CD4-positive, CD25-positive, alpha-beta regulatory T cell (primary cell): Measurements from ENCODE around the gene DUSP22. TPM values are rescaled to one million over a fixed set of nuclear protein-coding genes. Genes with fewer than 3 reads are reported as not detected.
"Not testable (repeated sequence)": the region's sequence is repeated elsewhere in the genome, so short reads cannot be mapped to it uniquely, and the experiment has no call there.

ENCODE experiments used
- ATAC-seq, 2 donors: fragments of 150-1000 bp; cut with Tn5 transposase; one replicate each; pipeline ENCODE4 v1.10.0; 2021; ENCODE audit warnings: low read depth in 2 of 2, moderate number of reproducible peaks in 2 of 2, moderate library complexity in 1 of 2
- DNase-seq, 3 donors: peaks; one replicate each; pipeline versions ENCODE4 v3.0.0 to v3.0.0-alpha.2; 2012 to 2022; ENCODE audit warnings: mixed read lengths in 1 of 3
- H3K27ac ChIP-seq: one replicate; pipeline ENCODE4 v1.7.0; 2013; ENCODE audit warnings: mild to moderate bottlenecking, low read length; ENCODE audit not compliant: insufficient read depth, poor library complexity, severe bottlenecking
- H3K27me3 ChIP-seq: one replicate; pipeline ENCODE4 v1.7.0; 2013; ENCODE audit warnings: low read length; ENCODE audit not compliant: control insufficient read depth, insufficient read depth
- H3K36me3 ChIP-seq: one replicate; pipeline ENCODE4 v1.7.0; 2013; ENCODE audit warnings: mild to moderate bottlenecking, low read length, moderate library complexity; ENCODE audit not compliant: control insufficient read depth, insufficient read depth
- H3K4me1 ChIP-seq: 2 replicates; pipeline ENCODE4 v1.7.0; 2013; ENCODE audit warnings: mild to moderate bottlenecking, low read length; ENCODE audit not compliant: insufficient read depth, control insufficient read depth, poor library complexity, severe bottlenecking
- H3K4me3 ChIP-seq: one replicate; pipeline ENCODE4 v1.7.0; 2013; ENCODE audit warnings: low read depth, mild to moderate bottlenecking, low read length, moderate library complexity
- H3K9me3 ChIP-seq, 2 experiments: 1 replicate in 1 of 2; 2 replicates in 1 of 2; pipeline ENCODE4 v1.7.0; 2013; ENCODE audit warnings: low read length in 2 of 2, mild to moderate bottlenecking in 1 of 2, moderate library complexity in 1 of 2; ENCODE audit not compliant: control insufficient read depth in 2 of 2
- H3K27ac Mint-ChIP-seq, 3 donors: one replicate each; pipeline ENCODE4 v1.8.0; 2020 to 2022; ENCODE audit warnings: mild to moderate bottlenecking in 3 of 3, mixed read lengths in 3 of 3, moderate library complexity in 2 of 3
- H3K27me3 Mint-ChIP-seq: one replicate; pipeline ENCODE4 v1.8.0; 2022; ENCODE audit warnings: mild to moderate bottlenecking, mixed read lengths
- H3K36me3 Mint-ChIP-seq: one replicate; pipeline ENCODE4 v1.8.0; 2020; ENCODE audit warnings: mixed read lengths
- H3K4me1 Mint-ChIP-seq, 4 donors: one replicate each; pipeline ENCODE4 v1.8.0; 2020 to 2022; ENCODE audit warnings: mixed read lengths in 4 of 4, mild to moderate bottlenecking in 1 of 4
- H3K4me3 Mint-ChIP-seq, 4 donors: one replicate each; pipeline ENCODE4 v1.8.0; 2020 to 2022; ENCODE audit warnings: mild to moderate bottlenecking in 4 of 4, mixed read lengths in 4 of 4, moderate library complexity in 3 of 4
- H3K9me3 Mint-ChIP-seq, 7 donors: one replicate each; pipeline ENCODE4 v1.8.0; 2020 to 2022; ENCODE audit warnings: mixed read lengths in 7 of 7, mild to moderate bottlenecking in 3 of 7, moderate library complexity in 2 of 7
- polyA plus RNA-seq, 4 donors: library from polyadenylated mRNA; unstranded; fragments of 300-500 nt; fragmentation: Illumina TruSeq; gene quantifications; one replicate each; pipeline ENCODE4 v1.2.3, GENCODE V29; 2021
- total RNA-seq: library from RNA; stranded (reverse); gene quantifications from one replicate; pipeline ENCODE4 v1.2.3, GENCODE V29; 2022

The DUSP22 gene
- total and polyA plus RNA-seq, 5 donors from 2014 or later: 45.5 to 48.5 (median 46.6) TPM

- DNase-seq: no peak
- ATAC-seq: no peak
- H3K27ac Mint-ChIP-seq: no peak overlapping the region
- peaks cover 15% of the 10 kb centered on the region for H3K27me3 Mint-ChIP-seq
- Histone ChIP-seq H3K4me3 (no peak overlapping the region), H3K9me3 (peaks cover 0 to 3% of the 10 kb centered on the region in 2 experiments), H3K4me1 (no peaks in the 10 kb centered on the region), H3K27ac (no peak overlapping the region), H3K27me3 (no peaks in the 10 kb centered on the region), H3K36me3 (no peaks in the 10 kb centered on the region)
- peaks cover 0 to 5% (median 3%) of the 10 kb centered on the region in 4 donors for H3K4me1 Mint-ChIP-seq
- H3K36me3 Mint-ChIP-seq: peaks cover 5% of the 10 kb centered on the region
- no peak overlapping the region for H3K4me3 Mint-ChIP-seq
- H3K9me3 Mint-ChIP-seq: peaks cover 0 to 18% (median 6%) of the 10 kb centered on the region in 7 donors
Measured at GRCh38 chr6:366389-367297, 74.4 kb downstream of the DUSP22 start.

DNA sequence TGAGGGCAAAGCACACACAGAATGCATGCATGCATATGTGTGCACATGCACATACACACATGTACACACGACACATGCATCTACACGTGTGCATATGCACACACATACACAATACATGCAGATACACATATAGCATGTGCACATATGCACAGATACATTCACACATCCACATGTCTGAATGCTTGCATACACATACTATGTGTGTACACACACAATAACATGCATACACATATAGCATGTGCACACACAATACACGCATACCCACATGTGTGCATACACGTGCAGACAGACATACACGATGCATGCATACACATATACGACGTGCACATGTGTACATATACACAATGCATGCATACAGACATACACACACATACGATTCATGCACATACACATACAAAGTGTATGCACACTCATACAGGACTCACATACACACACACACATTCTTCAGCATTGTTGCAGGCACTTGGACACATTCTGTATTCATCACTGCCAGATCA lies 75.1 kb downstream of the DUSP22 start:
- H3K4me3 Mint-ChIP-seq: no peak overlapping the region

GRCh38 chr6:367891-368630 lies 75.8 kb downstream of the DUSP22 start:
- DNase-seq (no peak), ATAC-seq (no peak)
- Histone ChIP-seq H3K4me1 (peaks cover 5% of the 10 kb centered on the region), H3K4me3 (no peak overlapping the region), H3K36me3 (no peaks in the 10 kb centered on the region), H3K27ac (no peak overlapping the region), H3K9me3 (peaks cover 0 to 3% of the 10 kb centered on the region in 2 experiments), H3K27me3 (no peaks in the 10 kb centered on the region)
- no peak overlapping the region for H3K4me3 Mint-ChIP-seq
- H3K27me3 Mint-ChIP-seq: peaks cover 15% of the 10 kb centered on the region
- H3K36me3 Mint-ChIP-seq: peaks cover 5% of the 10 kb centered on the region
- peaks cover 0 to 16% (median 6%) of the 10 kb centered on the region in 7 donors for H3K9me3 Mint-ChIP-seq
- H3K4me1 Mint-ChIP-seq: peaks cover 0 to 5% (median 3%) of the 10 kb centered on the region in 4 donors
- H3K27ac Mint-ChIP-seq: no peak overlapping the region

More for the DNA sequence above, 75.1 kb downstream of the DUSP22 start:
- no peak overlapping the region for H3K4me3 ChIP-seq
- DNase-seq: no peak
- H3K9me3 Mint-ChIP-seq: peaks cover 0 to 18% (median 6%) of the 10 kb centered on the region in 7 donors
- peaks cover 5% of the 10 kb centered on the region for H3K36me3 Mint-ChIP-seq
- no peak overlapping the region for H3K27ac Mint-ChIP-seq
- H3K27me3 Mint-ChIP-seq: peaks cover 15% of the 10 kb centered on the region
- peaks cover 0 to 3% of the 10 kb centered on the region in 2 experiments for H3K9me3 ChIP-seq
- no peak for ATAC-seq
- H3K4me1 Mint-ChIP-seq: peaks cover 0 to 4% (median 1%) of the 10 kb centered on the region in 4 donors
- H3K4me1 ChIP-seq: no peaks in the 10 kb centered on the region
- no peaks in the 10 kb centered on the region for H3K27me3 ChIP-seq
- H3K27ac ChIP-seq: no peak overlapping the region
- H3K36me3 ChIP-seq: no peaks in the 10 kb centered on the region

GRCh38 chr6:369559-370431 lies 77.5 kb downstream of the DUSP22 start:
- Mint-ChIP-seq H3K4me1 (peaks cover 0 to 6% (median 3%) of the 10 kb centered on the region in 4 donors), H3K4me3 (peak overlapping the region in 1 of 4 donors; percentile 27), H3K27ac (no peak overlapping the region), H3K9me3 (peaks cover 0 to 10% (median 0%) of the 10 kb centered on the region in 7 donors), H3K27me3 (peaks cover 13% of the 10 kb centered on the region), H3K36me3 (peaks cover 5% of the 10 kb centered on the region)
- H3K27me3 ChIP-seq: no peaks in the 10 kb centered on the region
- H3K36me3 ChIP-seq: no peaks in the 10 kb centered on the region
- ATAC-seq: no peak
- H3K27ac ChIP-seq: no peak overlapping the region
- DNase-seq: no peak
- no peak overlapping the region for H3K4me3 ChIP-seq
- no peaks in the 10 kb centered on the region for H3K9me3 ChIP-seq
- peaks cover 5% of the 10 kb centered on the region for H3K4me1 ChIP-seq

DNA sequence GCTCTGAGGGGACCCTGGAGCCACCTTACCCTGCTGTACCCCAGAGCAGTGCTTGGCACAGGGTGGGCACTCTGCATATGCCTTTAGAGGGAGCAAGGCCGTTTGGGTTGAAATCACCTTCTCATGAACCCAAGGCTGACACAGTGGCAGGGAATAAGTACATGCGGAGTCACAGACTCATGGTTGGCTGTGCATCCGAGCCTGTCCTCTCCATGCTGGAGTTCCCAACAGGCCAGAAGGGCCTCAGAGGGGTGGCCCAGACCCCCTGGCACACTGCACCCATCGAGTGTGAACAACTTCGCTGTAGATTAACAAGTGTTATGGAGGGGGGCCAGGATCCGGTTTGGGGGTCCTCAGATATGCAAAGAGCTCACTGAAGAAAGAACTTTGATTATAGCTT lies 78.3 kb downstream of the DUSP22 start:
- DNase-seq (no peak), ATAC-seq (no peak)
- peaks cover 15% of the 10 kb centered on the region for H3K27me3 Mint-ChIP-seq
- H3K27me3 ChIP-seq: peaks cover 3% of the 10 kb centered on the region
- no peak overlapping the region for H3K4me3 Mint-ChIP-seq
- H3K27ac Mint-ChIP-seq: no peak overlapping the region
- no peak overlapping the region for H3K27ac ChIP-seq
- peaks cover 0 to 9% (median 0%) of the 10 kb centered on the region in 7 donors for H3K9me3 Mint-ChIP-seq
- H3K36me3 ChIP-seq: no peaks in the 10 kb centered on the region
- no peaks in the 10 kb centered on the region for H3K9me3 ChIP-seq
- H3K36me3 Mint-ChIP-seq: peaks cover 5% of the 10 kb centered on the region
- peaks cover 0 to 6% (median 3%) of the 10 kb centered on the region in 4 donors for H3K4me1 Mint-ChIP-seq
- H3K4me3 ChIP-seq: no peak overlapping the region
- H3K4me1 ChIP-seq: peaks cover 5% of the 10 kb centered on the region

DNA sequence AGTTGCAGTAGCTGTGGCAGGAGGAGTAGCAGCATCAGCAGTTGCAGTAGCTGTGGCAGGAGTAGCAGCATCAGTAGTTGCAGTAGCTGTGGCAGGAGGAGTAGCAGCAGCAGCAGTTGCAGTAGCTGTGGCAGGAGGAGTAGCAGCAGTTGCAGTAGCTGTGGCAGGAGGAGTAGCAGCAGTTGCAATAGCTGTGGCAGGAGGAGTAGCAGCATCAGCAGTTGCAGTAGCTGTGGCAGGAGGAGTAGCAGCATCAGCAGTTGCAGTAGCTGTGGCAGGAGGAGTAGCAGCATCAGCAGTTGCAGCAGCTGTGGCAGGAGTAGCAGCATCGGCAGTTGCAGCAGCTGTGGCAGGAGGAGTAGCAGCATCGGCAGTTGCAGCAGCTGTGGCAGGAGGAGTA lies 79.6 kb downstream of the DUSP22 start:
- H3K36me3 ChIP-seq, H3K27ac ChIP-seq, H3K4me3 ChIP-seq, ATAC-seq, H3K4me1 ChIP-seq, H3K9me3 Mint-ChIP-seq, H3K36me3 Mint-ChIP-seq, H3K4me3 Mint-ChIP-seq, H3K9me3 ChIP-seq, H3K4me1 Mint-ChIP-seq, H3K27ac Mint-ChIP-seq, DNase-seq, H3K27me3 ChIP-seq: not testable (repeated sequence)
- peaks cover 12% of the 10 kb centered on the region for H3K27me3 Mint-ChIP-seq

DNA sequence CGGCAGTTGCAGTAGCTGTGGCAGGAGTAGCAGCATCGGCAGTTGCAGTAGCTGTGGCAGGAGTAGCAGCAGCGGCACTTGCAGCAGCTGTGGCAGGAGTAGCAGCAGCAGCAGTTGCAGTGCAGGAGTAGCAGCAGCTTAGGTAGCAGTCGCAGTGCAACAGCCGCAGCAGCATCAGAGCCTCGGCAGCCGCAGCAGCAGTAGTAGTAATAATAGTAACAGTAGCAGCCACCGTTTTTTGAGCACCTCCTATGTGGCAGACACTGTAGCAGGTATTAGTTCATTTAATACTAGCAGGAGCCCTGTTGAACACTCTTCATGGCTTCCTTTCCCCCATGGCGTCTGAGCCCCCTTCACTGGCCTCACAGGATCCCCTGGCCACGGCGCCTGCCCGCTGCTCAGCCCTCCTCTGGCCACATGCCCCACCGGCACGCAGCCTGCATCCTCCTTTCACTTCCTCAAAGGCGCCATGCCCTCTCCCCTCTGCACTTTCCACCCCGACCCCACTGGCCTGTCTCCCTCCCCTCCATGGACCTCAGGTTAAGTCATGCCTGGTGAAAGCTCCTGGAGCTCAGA lies 80.1 kb downstream of the DUSP22 start:
- Mint-ChIP-seq H3K4me3 (peak overlapping the region in 1 of 4 donors; percentile 86), H3K36me3 (peaks cover 5% of the 10 kb centered on the region), H3K27me3 (peaks cover 8% of the 10 kb centered on the region), H3K4me1 (peaks cover 0 to 11% (median 7%) of the 10 kb centered on the region in 4 donors), H3K9me3 (peaks cover 0 to 7% (median 0%) of the 10 kb centered on the region in 7 donors), H3K27ac (no peak overlapping the region)
- peaks cover 3% of the 10 kb centered on the region for H3K27me3 ChIP-seq
- peaks cover 5% of the 10 kb centered on the region for H3K4me1 ChIP-seq
- no peak overlapping the region for H3K27ac ChIP-seq
- DNase-seq: no peak
- no peaks in the 10 kb centered on the region for H3K36me3 ChIP-seq
- no peak overlapping the region for H3K4me3 ChIP-seq
- H3K9me3 ChIP-seq: no peaks in the 10 kb centered on the region
- peak in 1 of 2 donors; percentile 27 for ATAC-seq
